Liver (tissue), 3 donors: ENCODE measurements around the gene OGT.

Experiments
- CTCF ChIP-seq: fragments of 150-350 bp; IDR thresholded peaks from 2 replicates; pipeline ENCODE4 v1.5.1; 2017; ENCODE audit warnings: improper control_type of control experiment, low read depth, low read length; ENCODE audit not compliant: missing input control
- HNF4A ChIP-seq, 2 donors: conservative IDR thresholded peaks; 2 replicates each; pipeline ENCODE4 v1.6.1; 2016; ENCODE audit warnings: antibody characterized with exemption in 2 of 2, mild to moderate bottlenecking in 2 of 2
- RAD21 ChIP-seq, 2 donors: IDR thresholded peaks; 2 replicates each; pipeline ENCODE4 v1.6.1; 2016; ENCODE audit warnings: antibody characterized with exemption in 2 of 2, mild to moderate bottlenecking in 2 of 2
- REST ChIP-seq: IDR thresholded peaks from 2 replicates; pipeline ENCODE4 v1.6.1; 2016; ENCODE audit warnings: antibody characterized with exemption, mild to moderate bottlenecking
- RXRA ChIP-seq, 2 donors: IDR thresholded peaks; 2 replicates each; pipeline ENCODE4 v1.6.1; 2017 to 2018; ENCODE audit warnings: antibody characterized with exemption in 2 of 2, mild to moderate bottlenecking in 1 of 2
- TAF1 ChIP-seq: conservative IDR thresholded peaks from 2 replicates; pipeline ENCODE4 v1.6.1; 2016; ENCODE audit warnings: antibody characterized with exemption, mild to moderate bottlenecking
- YY1 ChIP-seq: IDR thresholded peaks from 2 replicates; pipeline ENCODE4 v1.6.1; 2016; ENCODE audit warnings: antibody characterized with exemption, mild to moderate bottlenecking
- donor health status: healthy.
- donor health status: healthy.

DNA sequence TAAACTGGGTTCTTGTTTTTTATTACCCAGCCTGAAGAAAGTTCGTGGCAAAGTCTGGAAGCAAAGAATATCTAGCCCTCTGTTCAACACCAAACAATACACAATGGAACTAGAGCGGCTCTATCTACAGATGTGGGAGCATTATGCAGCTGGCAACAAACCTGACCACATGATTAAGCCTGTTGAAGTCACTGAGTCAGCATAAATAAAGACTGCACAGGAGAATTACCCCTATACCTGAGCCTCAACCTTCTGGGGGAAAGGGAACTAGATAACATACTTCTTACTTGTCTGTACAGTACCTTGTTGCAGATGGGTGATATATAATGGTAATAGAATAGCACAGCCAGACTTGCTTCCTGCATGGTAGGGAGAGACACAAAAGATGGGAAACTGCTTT lies 40.7 kb downstream of the OGT start:
- TF ChIP-seq REST (no peak), CTCF (no peak), RAD21 (IDR thresholded peaks at IDR 0.05) (no peak), YY1 (no peak), TAF1 (no peak), RXRA (IDR thresholded peaks at IDR 0.05) (no peak), HNF4A (conservative IDR thresholded peaks at IDR 0.05) (no peak)
